ENCODE measurements around the gene CDK5. TPM values are rescaled to one million over a fixed set of nuclear protein-coding genes. Genes with fewer than 3 reads are reported as not detected.

The CDK5 gene
- total and polyA plus RNA-seq, 9 of the 15 experiments (the other 6 are each of a cell fraction or from before 2014, with no cell fraction given): 3.2 to 38.0 (median 27.5) TPM

- TF ChIP-seq JUN (IDR thresholded peaks at IDR 0.05; ENCODE audit: borderline replicate concordance, low read depth, low read length): no peak
- TF ChIP-seq JUN (CRISPR knock-in tag; IDR thresholded peaks at IDR 0.05; ENCODE audit: borderline replicate concordance): 0 out of 2 replicates have a peak, but pooled peaks have one; percentile 11
- no peak for TF ChIP-seq MAFG (tag; conservative IDR thresholded peaks at IDR 0.05)
- TF ChIP-seq PRDM10 (IDR thresholded peaks at IDR 0.05; ENCODE audit: partially characterized antibody): no peak
Measured at GRCh38 chr7:151028948-151029501, 28.7 kb downstream of the CDK5 start (continued).

All from K562 (cell line).